NB4 (cell line): Measurements from ENCODE around the gene POM121L12.

ENCODE experiments used
- CTCF ChIP-seq: IDR thresholded peaks from one replicate; pipeline ENCODE4 v1.5.1; 2012; ENCODE audit warnings: low read depth, low read length
- MAX ChIP-seq: IDR thresholded peaks from 2 replicates; pipeline ENCODE4 v1.6.1; 2011; ENCODE audit warnings: low read depth, low read length

GRCh38 chr7:52992001-52992400, 43.4 kb upstream of the POM121L12 start:
- TF ChIP-seq CTCF (no peak), MAX (no peak)
